IPS DF 4.7 (cell line): ENCODE measurements around the gene ZDHHC11B.
"Not testable (repeated sequence)": the region's sequence is repeated elsewhere in the genome, so short reads cannot be mapped to it uniquely, and the experiment has no call there.

Experiments
- DNase-seq: peaks from one replicate; pipeline ENCODE4 v3.0.0-alpha.2; 2013; ENCODE audit warnings: low spot score; ENCODE audit errors: extremely low read depth

Gene ZDHHC11B

GRCh38 chr5:754143-754632, 30.3 kb downstream of the ZDHHC11B start:
- not testable (repeated sequence) for DNase-seq

GRCh38 chr5:753567-754142, 30.9 kb downstream of the ZDHHC11B start:
- DNase-seq = not testable (repeated sequence)

- DNase-seq = not testable (repeated sequence)
Measured at GRCh38 chr5:752532-753115, 31.9 kb downstream of the ZDHHC11B start.

DNA sequence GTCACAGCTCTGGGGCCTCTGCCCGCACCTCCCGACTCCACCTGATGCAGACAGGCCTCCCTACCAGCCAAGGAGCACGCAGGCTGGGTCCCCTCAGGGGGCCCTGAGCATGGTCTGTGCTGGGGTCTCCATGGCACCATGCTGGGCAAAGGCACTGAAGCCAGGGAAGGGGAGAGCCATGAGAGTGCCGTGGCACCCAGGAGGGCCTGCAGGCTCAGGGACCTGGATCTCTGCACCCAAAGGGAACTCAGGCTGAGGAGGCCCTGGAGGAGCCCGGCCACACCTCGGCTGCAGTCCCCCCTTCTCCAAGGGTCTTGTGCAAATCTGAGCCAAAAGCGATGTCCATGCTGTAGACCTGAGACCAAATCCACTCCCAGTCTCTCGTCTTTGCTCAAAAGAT, 32.5 kb downstream of the ZDHHC11B start:
- DNase-seq = not testable (repeated sequence)

DNA sequence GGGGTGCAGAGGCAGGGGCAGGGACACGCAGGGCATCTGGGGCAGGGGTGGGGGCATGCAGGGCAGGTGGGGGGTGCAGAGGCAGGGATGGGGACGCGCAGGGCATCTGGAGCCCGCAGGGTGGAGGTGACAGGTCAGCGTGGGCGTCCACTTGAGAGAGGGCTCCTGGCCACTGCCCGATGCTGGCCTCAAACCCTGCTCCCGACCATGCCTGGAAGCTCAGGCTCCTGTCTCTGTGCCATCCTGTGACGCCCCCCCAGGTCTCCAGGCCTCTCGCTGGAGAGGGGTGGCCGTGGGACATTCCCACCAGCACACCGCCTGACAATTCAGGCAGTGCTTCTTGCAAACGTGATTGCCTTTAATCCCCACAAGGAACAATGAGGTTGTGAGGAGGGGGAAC, 33.0 kb downstream of the ZDHHC11B start:
- no peak for DNase-seq

DNA sequence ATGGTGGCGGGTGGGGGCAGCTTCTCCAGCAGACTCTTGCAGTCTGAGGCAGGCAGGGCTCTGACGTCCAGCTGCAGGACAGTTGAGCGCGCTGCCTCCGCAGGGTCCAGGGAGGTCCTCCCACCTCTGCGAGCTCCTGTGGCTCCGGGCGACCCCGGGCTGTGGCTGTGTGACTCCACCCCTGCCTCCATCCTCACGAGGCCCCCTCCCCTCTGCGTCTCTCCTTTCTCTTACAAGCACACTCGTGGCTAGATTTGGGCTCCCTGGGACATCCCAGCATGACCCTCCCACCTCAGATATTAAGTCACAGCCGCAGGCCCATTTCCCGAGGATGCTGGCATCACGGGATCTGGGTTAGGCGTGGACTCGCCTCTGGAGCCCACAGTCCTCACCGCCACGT, 34.3 kb downstream of the ZDHHC11B start:
- DNase-seq = not testable (repeated sequence)

- no peak for DNase-seq
Measured at GRCh38 chr5:749101-749670, 35.3 kb downstream of the ZDHHC11B start.

GRCh38 chr5:748011-748980, 36.2 kb downstream of the ZDHHC11B start:
- DNase-seq = not testable (repeated sequence)

GRCh38 chr5:747303-747844, 37.2 kb downstream of the ZDHHC11B start:
- not testable (repeated sequence) for DNase-seq

DNA sequence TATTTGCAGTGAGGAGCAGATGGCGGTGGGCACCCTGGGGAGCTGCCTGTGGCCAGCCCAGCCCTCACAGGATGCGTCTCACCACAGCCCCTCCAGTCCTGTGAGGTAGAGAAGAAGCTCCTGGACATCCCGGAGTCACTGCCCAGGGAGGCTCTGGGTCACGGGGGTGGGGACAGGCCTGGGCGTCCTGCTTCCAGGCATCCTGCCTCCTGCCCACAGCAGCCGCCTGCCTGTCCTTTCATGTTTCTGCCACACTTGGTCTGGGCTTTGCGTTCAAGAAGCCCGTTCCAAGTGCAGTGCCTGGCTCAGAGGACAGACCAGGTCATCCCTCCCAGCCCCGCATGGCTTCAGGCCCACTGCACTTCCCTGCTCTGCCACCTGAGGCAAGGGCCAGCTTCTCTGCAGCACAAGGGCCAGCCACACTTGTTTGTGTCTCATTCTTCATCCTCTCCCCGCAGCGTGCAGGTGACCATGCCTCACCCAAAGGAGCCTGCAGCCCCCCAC, 38.2 kb downstream of the ZDHHC11B start:
- no peak for DNase-seq

GRCh38 chr5:745272-746142, 39.0 kb downstream of the ZDHHC11B start:
- not testable (repeated sequence) for DNase-seq

DNA sequence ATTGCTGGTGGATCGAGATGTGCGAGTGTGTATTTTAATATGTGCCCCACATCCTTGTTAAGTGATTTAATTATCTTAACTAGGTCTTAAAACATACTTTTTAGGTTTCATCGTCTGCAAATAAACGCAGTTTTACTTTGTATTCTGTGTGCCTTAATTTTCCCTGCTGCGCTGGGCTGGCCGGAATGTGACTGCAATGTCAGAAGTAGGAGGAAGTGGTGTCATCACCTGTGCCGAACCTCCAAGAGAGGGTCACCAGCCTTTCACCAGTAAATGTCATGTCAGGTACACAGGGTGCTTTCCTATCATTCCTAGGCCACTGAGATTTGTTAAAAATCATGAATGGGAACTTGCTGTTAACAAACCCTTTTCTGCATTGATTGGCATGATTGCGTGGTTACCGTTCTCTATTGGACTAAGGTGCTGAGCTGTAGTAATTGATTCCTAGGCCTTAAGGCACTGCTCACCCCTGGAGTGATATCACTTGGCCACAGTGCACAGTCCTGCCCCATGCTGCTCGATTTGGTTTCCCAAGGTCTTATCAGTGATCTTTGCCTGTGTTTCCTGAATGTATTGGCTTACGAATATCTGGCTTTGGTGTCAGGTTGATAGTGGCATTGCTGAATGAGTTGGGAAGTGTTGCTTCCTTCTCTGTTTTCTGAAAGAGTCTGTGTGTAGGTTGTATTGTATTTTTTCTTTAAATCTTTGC, 40.7 kb downstream of the ZDHHC11B start:
- DNase-seq = not testable (repeated sequence)

DNA sequence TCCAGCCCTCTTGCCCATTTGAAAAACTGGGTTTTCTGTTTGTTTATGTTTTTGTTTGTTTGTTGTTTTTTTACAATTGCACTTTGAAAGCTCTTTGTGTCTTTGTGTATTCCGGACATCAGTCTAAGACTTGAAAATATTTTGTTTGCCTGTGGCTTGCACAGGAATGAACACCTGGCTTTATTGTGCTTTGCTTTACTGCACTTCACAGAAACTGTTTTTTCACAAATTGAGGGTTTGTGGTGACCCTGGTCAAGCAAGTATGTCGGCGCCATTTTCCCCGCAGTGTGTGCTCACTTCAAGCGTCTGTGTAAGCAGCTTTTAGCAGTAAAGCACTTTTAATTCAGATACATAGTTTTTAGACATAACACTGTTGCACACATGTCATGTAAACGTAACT, 42.3 kb downstream of the ZDHHC11B start:
- not testable (repeated sequence) for DNase-seq

DNA sequence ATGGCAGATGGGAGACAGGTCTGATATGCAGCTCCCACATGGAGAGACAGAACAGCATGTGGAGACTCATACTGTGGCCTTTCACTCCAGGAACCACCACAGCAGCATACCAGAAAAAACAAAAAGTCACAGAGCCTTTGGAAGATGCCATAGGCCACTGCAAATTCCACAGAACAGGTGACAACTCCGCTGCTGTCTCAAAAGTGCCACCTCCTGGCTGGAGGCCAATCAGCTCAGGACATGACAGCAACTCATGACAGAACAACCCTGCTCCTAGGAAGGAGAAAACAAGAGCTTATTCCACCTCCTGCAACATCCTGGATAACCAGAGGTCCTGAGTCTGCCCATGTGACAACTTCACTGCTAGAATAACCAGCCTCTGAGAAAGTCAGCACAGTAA, 50.4 kb downstream of the ZDHHC11B start:
- not testable (repeated sequence) for DNase-seq

- not testable (repeated sequence) for DNase-seq
Measured at GRCh38 chr5:732754-733454, 51.6 kb downstream of the ZDHHC11B start.

GRCh38 chr5:729225-729624, 55.3 kb downstream of the ZDHHC11B start:
- not testable (repeated sequence) for DNase-seq

DNA sequence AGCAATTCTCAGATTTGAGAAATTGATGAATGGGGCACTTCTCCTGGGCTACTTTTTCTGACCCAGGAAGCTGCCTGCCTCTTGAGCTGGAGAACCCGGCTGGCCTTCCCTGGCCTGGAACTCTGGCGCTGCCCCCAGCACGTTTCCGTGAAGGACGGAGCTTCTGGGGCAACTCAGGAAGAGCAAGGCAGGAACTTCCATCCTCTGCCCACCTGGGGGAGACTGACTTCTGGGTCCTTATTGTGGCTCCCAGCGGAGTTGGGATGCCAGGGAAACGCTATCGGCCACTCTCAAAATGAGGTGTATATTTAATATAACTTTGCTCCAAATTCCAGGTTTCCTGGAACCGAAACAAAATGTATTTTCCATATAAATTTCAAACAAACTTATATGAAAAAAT, 57.4 kb downstream of the ZDHHC11B start:
- peak; percentile 7 for DNase-seq

- not testable (repeated sequence) for DNase-seq
Measured at GRCh38 chr5:723865-724264, 60.7 kb downstream of the ZDHHC11B start.

GRCh38 chr5:723309-723708, 61.2 kb downstream of the ZDHHC11B start:
- DNase-seq = not testable (repeated sequence)
